KOPT-K1 (cell line): ENCODE results near the gene DENR.
A peak's percentile ranks its signal among the peaks of the same experiment; 100 is the strongest.
"Not testable (repeated sequence)": the region's sequence is repeated elsewhere in the genome, so short reads cannot be mapped to it uniquely, and the experiment has no call there.

ENCODE experiments used
- H3K27ac ChIP-seq: fragments of 200-600 bp; sonication (generic); 2 replicates; pipeline ENCODE4 v1.5.1; 2016; ENCODE audit warnings: antibody characterized with exemption, mild to moderate bottlenecking, low read depth, low read length; ENCODE audit not compliant: poor library complexity, severe bottlenecking
- H3K36me3 ChIP-seq: fragments of 200-600 bp; sonication (generic); 2 replicates; pipeline ENCODE4 v1.5.1; 2017; ENCODE audit warnings: antibody characterized with exemption, mild to moderate bottlenecking, low read length, moderate library complexity; ENCODE audit not compliant: insufficient read depth
- H3K9me3 ChIP-seq: fragments of 200-600 bp; sonication (generic); 2 replicates; pipeline ENCODE4 v1.5.1; 2017; ENCODE audit warnings: antibody characterized with exemption, low read length, mild to moderate bottlenecking; ENCODE audit not compliant: insufficient read depth, poor library complexity, severe bottlenecking

The DENR gene

DNA sequence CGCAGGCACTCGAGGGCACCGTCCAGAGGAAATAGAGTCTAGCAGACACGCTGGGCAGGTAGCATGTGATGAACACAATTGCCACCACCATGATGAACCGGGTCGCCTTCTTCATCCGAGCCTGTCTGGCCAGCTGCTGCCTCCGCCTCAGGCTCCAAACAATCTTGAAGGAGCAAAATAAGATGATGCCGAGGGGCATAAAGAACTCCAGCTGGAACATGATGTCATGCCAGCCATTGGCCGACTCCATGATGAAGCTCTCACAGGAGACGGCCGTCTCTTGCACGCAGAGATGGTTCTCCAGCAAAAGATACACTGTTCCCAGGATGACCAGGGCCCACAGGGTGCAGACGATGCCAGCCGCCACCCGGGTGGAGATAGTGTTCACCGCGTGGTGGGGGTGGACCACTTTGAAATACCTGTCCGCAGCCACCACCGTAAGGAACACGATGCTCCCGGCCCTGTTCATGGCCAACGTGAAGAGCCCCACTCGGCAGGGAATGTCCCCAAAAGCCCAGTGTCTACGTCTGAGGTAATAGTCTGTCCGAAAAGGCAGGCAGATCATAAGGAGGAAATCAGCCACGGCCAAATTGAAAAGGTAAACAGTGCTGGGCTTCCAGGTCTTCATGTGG is 22.9 kb upstream of the DENR start:
- no peaks in the 10 kb centered on the region for H3K9me3 ChIP-seq
- H3K27ac ChIP-seq = peak overlapping the region; percentile 61
- no peaks in the 10 kb centered on the region for H3K36me3 ChIP-seq

DNA sequence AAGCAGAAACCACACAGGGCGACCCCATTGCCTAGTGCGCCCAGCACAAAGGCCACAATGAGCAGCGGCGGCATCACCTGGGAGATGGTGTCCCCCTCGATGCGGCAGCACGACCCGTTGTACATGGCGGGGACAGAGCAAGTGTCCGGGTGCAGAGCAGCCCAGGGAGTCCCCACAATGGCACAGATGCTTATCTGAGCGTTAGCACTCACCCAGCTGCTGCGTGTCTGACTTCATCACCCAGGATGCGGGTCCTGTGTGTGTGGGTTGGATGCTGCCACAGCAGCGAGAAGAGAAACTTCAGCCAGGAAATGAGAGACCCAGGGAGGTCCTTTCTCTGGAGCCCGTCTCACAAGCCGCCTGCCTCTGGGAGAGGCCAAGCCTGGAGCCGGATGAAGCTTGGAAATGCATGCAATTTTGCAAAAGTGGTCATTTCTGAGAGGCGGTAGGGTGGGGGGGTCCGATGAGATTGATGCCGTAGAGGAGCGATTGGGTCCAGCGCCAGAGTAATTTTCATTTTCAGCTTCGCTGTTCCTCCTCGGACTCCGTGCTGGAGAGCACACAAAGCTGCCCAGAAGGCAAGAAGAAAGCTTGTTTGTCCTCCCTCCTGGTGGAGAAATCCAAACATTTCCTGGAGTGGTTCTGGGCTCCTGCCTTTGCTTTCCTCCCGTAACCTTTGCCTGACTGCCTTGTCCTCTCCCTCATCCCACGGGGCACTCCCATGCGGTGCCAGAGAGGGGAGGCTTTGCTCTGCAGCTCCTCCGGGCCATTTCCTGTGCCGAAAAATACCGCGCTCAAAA is 22.2 kb upstream of the DENR start, which contains the start of gene HCAR1:
TSS of gene HCAR1 (minus strand) at position 630 of the 800 bp plus-strand sequence. CDS start at position 125, 505 bp downstream.
- Histone ChIP-seq H3K27ac (peak within 1 kb of the TSS; percentile 61), H3K36me3 (no peaks in the 10 kb centered on the region), H3K9me3 (no peaks in the 10 kb centered on the region)

DNA sequence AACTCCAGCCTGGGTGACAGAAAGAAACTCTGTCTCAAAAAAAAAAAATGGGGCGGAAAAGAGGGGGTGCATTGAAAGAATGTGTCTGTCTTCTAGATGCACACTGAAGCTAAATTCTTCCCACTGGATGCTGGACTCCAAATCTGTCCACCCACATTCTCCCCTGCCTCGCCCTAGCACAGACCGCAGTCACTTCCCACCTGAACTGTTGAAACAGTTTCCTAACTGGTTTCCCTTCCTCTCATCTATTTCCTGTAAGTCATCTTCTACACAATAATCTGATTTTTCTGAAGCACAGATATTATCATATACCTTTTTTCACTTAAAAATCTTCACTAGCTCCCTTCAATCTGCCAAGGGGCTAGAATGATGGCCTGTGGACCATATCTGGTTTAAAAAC is 20.5 kb upstream of the DENR start:
- no peaks in the 10 kb centered on the region for H3K9me3 ChIP-seq
- peak overlapping the region; percentile 61 for H3K27ac ChIP-seq
- H3K36me3 ChIP-seq = no peaks in the 10 kb centered on the region

DNA sequence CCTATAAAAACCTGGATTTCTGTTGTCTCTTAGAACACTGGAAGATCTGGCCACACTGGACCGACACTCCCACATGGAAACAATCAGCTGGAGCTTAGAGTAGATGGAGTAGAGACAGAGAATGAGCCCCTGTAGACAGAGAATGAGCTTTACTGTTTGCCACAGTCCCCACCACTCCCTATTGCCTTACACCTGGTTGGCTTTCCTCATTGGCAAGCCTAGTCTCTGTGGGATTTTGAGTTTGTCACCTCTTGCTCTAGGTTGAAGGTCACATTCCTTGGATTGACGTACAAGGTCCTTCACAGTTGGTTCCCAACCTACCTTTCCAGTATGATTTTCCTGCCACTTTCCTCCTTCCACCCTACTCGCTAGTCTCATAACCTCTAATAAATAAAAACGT is 20.0 kb upstream of the DENR start:
- Histone ChIP-seq H3K36me3 (no peaks in the 10 kb centered on the region), H3K27ac (peak overlapping the region; percentile 61), H3K9me3 (no peaks in the 10 kb centered on the region)

DNA sequence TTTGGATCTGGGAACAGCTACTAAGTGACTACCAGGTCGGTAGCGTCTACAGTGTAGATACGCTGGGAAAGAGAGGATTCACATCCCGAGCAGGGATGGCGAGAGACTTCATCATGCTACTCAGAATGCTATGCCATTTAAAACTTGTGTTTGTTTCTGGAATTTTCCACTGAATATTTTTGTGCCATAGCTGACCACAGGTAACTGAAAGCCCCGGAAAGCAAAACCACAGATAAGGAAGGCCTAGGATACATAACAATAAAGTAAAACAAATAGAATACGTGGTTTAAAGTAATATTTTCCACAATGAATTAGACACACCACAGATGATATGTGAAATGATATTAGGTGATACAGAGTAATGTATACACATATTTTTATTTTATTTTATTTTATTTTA is 14.1 kb upstream of the DENR start:
- Histone ChIP-seq H3K9me3 (no peaks in the 10 kb centered on the region), H3K36me3 (no peaks in the 10 kb centered on the region), H3K27ac (no peak overlapping the region)

DNA sequence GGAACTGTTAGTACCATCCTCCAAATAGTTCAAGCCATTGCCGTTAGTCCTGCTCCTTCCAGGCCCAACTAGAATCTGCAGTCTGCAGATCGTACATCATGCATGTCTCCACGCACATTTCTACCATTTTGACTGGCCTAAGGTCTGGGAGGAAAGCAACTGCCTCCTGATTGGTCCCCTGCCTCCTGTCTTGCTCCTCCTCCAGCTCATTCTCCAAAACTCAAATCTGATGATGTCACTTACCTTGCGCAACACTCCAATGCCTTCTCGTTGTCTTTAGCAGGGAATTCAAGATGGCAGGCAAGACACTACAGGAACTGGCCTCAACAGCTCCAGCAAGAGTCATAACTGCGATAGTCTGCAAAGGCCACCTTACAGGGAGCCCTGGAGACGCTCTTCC is 12.3 kb upstream of the DENR start:
- Histone ChIP-seq H3K36me3 (no peaks in the 10 kb centered on the region), H3K27ac (no peak overlapping the region)

DNA sequence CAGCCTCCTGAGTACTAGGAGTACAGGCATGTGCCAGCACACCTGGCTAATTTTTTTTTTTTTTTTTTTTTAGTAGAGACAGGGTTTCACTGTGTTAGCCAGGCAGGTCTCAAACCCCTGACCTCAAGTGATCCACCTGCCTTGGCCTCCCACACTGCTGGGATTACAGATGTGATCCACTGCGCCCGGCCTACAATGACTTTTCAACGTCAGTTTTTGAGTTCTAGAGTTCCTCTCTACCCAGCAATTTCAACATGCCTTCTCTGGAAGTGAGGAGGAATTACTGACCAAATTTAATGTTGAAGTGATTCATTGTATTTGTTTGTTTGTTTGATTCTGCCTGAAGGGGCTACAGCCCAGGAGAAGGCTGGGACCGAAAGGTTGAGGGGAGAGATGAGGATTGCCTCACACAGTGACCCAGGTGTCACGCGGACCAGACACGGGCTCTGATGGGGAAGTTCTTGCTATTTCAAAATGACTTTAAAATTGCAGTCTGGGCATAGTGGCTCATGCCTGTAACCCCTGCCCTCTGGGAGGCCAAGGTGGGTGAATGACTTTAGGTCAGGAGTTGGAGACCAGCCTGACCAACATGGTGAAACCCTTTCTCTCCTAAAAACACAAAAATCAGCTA is 8.6 kb upstream of the DENR start:
- Histone ChIP-seq H3K36me3 (no peaks in the 10 kb centered on the region), H3K9me3 (no peaks in the 10 kb centered on the region), H3K27ac (no peak overlapping the region)

More for the DNA sequence above, 12.3 kb upstream of the DENR start:
- H3K9me3 ChIP-seq = no peaks in the 10 kb centered on the region

DNA sequence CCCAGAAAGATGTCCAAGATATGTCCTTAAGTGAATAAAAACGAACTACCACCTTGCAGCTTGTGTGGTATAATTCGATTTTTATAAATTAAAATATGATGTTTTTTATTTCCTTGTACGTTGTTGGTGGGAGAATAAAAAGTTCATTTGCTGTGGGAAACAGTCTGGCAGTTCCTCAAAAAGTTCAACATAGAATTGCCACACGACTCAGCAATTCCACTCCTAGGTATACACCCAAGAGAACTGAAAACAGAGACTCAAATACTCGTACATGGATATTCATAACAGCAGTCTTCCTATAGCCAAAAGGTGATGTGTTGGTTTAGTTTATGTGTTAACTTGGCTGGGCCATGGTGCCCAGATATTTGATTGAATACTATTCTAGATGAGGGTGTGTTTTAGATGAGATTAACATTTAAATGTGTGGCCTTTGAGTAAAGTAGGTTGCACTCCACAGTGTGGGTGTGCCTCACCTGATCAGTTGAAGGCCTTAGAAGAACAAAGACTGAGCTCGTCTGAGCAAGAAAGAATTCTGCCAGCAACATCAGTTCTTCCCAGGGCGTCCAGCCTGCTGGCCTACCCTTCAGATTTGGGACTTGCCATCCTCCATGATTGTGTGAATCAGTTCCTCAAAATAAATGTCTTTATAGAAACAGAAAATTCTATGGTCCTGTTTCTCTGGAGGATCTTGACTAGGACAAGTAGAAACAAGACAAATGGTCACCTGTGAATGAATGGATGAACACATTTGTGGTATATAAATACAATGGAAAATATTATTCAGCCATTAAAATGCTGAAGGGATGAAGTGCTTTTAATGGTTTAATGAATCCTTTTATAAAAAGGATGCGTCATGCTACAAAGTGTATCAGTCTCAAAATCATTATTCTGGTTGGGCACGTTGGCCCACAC is 5.1 kb upstream of the DENR start:
- Histone ChIP-seq H3K9me3 (no peaks in the 10 kb centered on the region), H3K27ac (no peak overlapping the region), H3K36me3 (no peaks in the 10 kb centered on the region)

DNA sequence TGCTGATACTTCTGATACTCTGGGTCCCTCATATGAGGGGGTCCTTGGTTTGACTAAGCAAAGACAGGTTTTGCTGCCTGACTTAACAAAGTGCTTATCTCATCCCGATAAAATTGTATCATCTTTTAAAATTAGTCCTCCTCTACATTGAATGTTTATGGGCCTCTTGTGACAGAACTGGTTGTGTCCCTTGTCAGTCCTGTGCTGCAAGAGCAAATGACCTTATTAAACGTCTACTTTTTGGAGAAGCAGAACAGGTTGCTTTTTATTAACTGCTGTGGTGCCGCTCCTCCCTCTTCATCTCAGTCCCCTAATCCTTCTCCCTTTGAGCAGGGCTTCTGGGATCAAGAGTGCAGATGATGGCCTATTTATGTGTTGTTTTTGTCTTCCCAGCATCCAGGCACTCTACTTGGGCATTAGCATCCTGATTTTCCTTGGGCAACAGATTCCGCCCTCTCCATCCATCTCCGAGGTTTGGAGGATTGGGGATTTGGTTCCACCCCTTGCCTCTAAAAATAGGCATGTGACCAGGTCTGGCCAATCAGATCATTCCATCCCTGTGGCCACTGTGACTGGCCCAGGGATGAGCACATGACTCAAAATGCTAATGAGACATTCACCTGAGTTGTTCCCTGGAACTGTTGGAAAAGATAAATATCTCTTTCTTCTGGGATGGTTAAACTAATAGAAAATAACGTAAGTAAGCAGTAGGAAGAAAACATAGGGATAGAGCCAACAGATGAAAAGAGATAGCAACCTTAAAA is 2.9 kb upstream of the DENR start:
- H3K36me3 ChIP-seq = peaks cover 11% of the 10 kb centered on the region
- no peaks in the 10 kb centered on the region for H3K9me3 ChIP-seq
- no peak overlapping the region for H3K27ac ChIP-seq

DNA sequence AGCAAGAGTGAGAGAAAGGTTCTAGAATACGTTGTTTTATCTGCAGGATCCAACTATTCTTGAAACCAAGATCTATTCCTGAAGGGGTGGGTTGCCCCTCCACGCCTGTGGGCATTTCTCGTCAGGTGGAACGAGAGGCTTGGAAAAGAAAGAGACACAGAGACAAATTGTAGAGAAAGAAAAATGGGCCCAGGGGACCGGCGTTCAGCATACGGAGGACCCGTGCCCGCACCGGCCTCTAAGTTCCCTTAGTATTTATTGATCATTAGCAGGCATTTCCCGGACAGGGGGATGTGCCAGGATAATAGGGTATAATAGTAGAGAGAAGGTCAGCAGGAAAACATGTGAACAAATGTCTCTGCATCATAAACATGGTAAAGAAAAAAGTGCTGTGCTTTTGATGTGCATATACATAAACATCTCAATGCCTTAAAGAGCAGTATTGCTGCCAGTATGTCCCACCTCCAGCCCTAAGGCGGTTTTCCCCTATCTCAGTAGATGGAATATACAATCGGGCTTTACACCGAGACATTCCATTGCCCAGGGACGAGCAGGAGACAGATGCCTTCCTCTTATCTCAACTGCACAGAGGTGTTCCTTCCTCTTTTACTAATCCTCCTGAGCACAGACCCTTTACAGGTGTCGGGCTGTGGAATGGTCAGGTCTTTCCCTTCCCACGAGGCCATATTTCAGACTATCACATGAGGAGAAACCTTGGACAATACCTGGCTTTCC is 1.7 kb upstream of the DENR start:
- not testable (repeated sequence) for H3K27ac ChIP-seq, H3K9me3 ChIP-seq
- peaks cover 23% of the 10 kb centered on the region for H3K36me3 ChIP-seq

DNA sequence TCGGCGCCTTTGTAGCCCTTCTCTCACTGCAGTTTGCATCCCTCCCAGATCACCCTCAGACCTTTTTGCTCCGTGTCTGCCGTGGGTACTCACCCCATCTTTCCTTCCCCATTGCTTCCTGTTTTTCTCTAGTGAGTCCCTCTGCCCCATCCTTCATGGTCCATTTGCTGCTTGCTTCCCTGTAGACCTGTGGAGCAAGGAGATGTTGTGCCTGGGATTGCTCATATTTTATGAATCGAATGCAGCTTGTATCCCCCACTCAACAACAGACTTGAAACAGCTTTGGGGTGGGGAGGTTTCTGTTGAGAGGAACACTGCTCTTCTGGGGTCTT is 661 bp downstream of the DENR start:
- Histone ChIP-seq H3K9me3 (no peaks in the 10 kb centered on the region), H3K36me3 (peaks cover 46% of the 10 kb centered on the region), H3K27ac (peak overlapping the region; percentile 79)

DNA sequence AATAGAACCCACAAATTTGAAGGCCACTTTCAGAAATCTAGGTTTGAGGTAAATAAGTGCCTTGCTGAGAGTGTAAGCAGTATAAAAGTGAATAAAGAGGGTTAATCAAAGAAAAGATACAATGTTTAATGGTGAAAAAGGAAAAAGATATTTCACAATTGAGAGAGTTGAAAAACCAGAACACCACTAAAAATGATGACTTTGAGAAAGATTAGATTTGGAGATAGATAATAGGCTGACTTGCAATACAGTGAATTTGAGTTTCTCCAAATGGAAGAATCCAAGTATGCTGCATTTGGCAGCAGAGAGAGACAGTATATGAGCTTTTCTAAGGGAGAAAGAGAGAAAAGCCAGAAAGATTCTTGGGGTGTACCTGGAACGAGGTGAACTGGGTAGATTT is 2.2 kb downstream of the DENR start:
- Histone ChIP-seq H3K9me3 (no peaks in the 10 kb centered on the region), H3K27ac (no peak overlapping the region), H3K36me3 (peaks cover 62% of the 10 kb centered on the region)

DNA sequence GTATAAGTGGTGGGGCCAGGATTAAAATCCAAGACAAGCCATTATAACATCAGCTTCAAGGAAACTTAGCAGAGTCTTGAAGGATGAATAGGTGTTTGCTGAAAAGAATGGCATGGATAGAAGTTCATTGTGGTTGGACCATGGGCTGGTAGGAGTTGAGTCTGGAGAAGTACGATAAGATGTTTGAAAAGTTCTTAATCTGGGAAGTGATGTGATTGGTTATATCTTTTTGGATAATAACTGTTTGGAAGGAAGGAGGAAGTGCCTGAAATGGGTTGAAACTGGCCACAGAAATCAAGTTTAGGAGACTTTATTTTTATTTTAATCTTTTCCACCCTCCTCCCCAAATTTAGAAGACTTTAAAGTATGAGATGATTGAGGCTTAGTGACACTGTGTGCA is 4.9 kb downstream of the DENR start:
- peaks cover 89% of the 10 kb centered on the region for H3K36me3 ChIP-seq

DNA sequence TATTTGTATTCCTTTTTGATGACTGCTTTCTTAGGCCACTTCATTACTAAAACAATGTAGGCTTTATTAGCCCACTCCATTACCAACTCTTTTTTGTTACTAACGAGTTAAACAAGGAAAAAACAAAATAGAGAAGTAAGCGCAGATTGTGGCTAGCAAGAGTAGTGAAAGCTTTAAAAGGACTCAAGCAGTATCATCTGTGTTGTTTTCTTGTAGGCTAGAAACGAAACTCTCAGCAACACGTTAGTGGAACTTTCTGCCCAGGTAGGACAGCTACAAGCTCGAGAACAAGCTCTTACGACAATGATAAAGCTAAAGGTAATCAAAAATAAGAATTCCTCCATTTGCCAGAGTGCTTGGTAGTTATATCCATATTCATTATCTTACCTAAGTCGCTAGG is 32.9 kb downstream of the DENR start:
- no peak overlapping the region for H3K27ac ChIP-seq
- H3K36me3 ChIP-seq = no peaks in the 10 kb centered on the region
- no peaks in the 10 kb centered on the region for H3K9me3 ChIP-seq

More for the DNA sequence above, 4.9 kb downstream of the DENR start:
- H3K27ac ChIP-seq = no peak overlapping the region
- H3K9me3 ChIP-seq = no peaks in the 10 kb centered on the region
